Adipocyte (in vitro differentiated cells): ENCODE results near the gene MERTK.
"Not testable (repeated sequence)": the region's sequence is repeated elsewhere in the genome, so short reads cannot be mapped to it uniquely, and the experiment has no call there.

Source experiments
- DNase-seq: peaks from one replicate; pipeline ENCODE4 v3.0.0-alpha.2; 2015; ENCODE audit warnings: low read depth
- H3K27me3 ChIP-seq: replicated peaks from 2 replicates; pipeline ENCODE4 v1.7.0; 2013; ENCODE audit warnings: mild to moderate bottlenecking, low read length, moderate library complexity; ENCODE audit not compliant: control insufficient read depth, insufficient read depth
- H3K36me3 ChIP-seq: 2 replicates; pipeline ENCODE4 v1.7.0; 2013; ENCODE audit warnings: low read length, mild to moderate bottlenecking, moderate library complexity; ENCODE audit not compliant: control insufficient read depth, insufficient read depth, severe bottlenecking
- H3K4me1 ChIP-seq: 2 replicates; pipeline ENCODE4 v1.7.0; 2013; ENCODE audit warnings: mild to moderate bottlenecking, low read length, moderate library complexity; ENCODE audit not compliant: control insufficient read depth, insufficient read depth
- H3K4me3 ChIP-seq: 2 replicates; pipeline ENCODE4 v1.7.0; 2013; ENCODE audit warnings: mild to moderate bottlenecking, low read length, moderate library complexity
- H3K9ac ChIP-seq: 2 replicates; pipeline ENCODE4 v1.7.0; 2013; ENCODE audit warnings: mild to moderate bottlenecking, low read length, moderate library complexity
- H3K9me3 ChIP-seq: 2 replicates; pipeline ENCODE4 v1.7.0; 2013; ENCODE audit warnings: mild to moderate bottlenecking, low read length, moderate library complexity; ENCODE audit not compliant: control insufficient read depth

Gene MERTK

GRCh38 chr2:111898703-111899514, 502 bp downstream of the MERTK start:
- H3K36me3 ChIP-seq: no peaks in the 10 kb centered on the region
- H3K9ac ChIP-seq: no peak overlapping the region
- H3K9me3 ChIP-seq: no peaks in the 10 kb centered on the region
- peaks cover 35% of the 10 kb centered on the region for H3K27me3 ChIP-seq
- H3K4me3 ChIP-seq: peak overlapping the region; percentile 70
- peaks cover 4% of the 10 kb centered on the region for H3K4me1 ChIP-seq
- DNase-seq: peak; percentile 37

GRCh38 chr2:111900859-111901258, 2.5 kb downstream of the MERTK start:
- H3K27me3 ChIP-seq: peaks cover 23% of the 10 kb centered on the region
- no peaks in the 10 kb centered on the region for H3K9me3 ChIP-seq
- H3K9ac ChIP-seq: no peak overlapping the region
- no peak overlapping the region for H3K4me3 ChIP-seq
- peaks cover 4% of the 10 kb centered on the region for H3K4me1 ChIP-seq
- no peaks in the 10 kb centered on the region for H3K36me3 ChIP-seq
- peak; percentile 56 for DNase-seq

- Histone ChIP-seq H3K4me1 (peaks cover 4% of the 10 kb centered on the region), H3K4me3 (no peak overlapping the region), H3K9ac (no peak overlapping the region), H3K9me3 (no peaks in the 10 kb centered on the region), H3K36me3 (no peaks in the 10 kb centered on the region), H3K27me3 (peaks cover 16% of the 10 kb centered on the region)
- no peak for DNase-seq
These were observed 5.1 kb downstream of the MERTK start for GRCh38 chr2:111903516-111903915.

- no peaks in the 10 kb centered on the region for H3K9me3 ChIP-seq
- no peaks in the 10 kb centered on the region for H3K36me3 ChIP-seq
- peaks cover 16% of the 10 kb centered on the region for H3K27me3 ChIP-seq
- DNase-seq: no peak
- no peak overlapping the region for H3K4me3 ChIP-seq
- H3K9ac ChIP-seq: no peak overlapping the region
- H3K4me1 ChIP-seq: peaks cover under 1% of the 10 kb centered on the region
These were observed 5.6 kb downstream of the MERTK start for GRCh38 chr2:111903930-111904439.

- no peak overlapping the region for H3K4me3 ChIP-seq
- no peaks in the 10 kb centered on the region for H3K9me3 ChIP-seq
- no peak overlapping the region for H3K9ac ChIP-seq
- no peak for DNase-seq
- no peaks in the 10 kb centered on the region for H3K36me3 ChIP-seq
- H3K27me3 ChIP-seq: peaks cover 12% of the 10 kb centered on the region
- no peaks in the 10 kb centered on the region for H3K4me1 ChIP-seq
These were observed 6.5 kb downstream of the MERTK start for GRCh38 chr2:111904726-111905474.

GRCh38 chr2:111905475-111905869, 7.1 kb downstream of the MERTK start:
- H3K4me3 ChIP-seq, H3K9me3 ChIP-seq, H3K36me3 ChIP-seq, DNase-seq, H3K4me1 ChIP-seq, H3K9ac ChIP-seq: not testable (repeated sequence)
- H3K27me3 ChIP-seq: peaks cover 12% of the 10 kb centered on the region

GRCh38 chr2:111905990-111906735, 7.8 kb downstream of the MERTK start:
- Histone ChIP-seq H3K27me3 (peaks cover 12% of the 10 kb centered on the region), H3K4me3 (no peak overlapping the region), H3K36me3 (no peaks in the 10 kb centered on the region), H3K9ac (no peak overlapping the region), H3K9me3 (no peaks in the 10 kb centered on the region), H3K4me1 (no peaks in the 10 kb centered on the region)
- DNase-seq: peak; percentile 42

- H3K4me1 ChIP-seq: no peaks in the 10 kb centered on the region
- no peak for DNase-seq
These were observed 10.2 kb downstream of the MERTK start for GRCh38 chr2:111908578-111908977.

GRCh38 chr2:111909079-111909478, 10.7 kb downstream of the MERTK start:
- no peak overlapping the region for H3K4me3 ChIP-seq
- H3K9me3 ChIP-seq: no peaks in the 10 kb centered on the region
- H3K9ac ChIP-seq: no peak overlapping the region
- DNase-seq: no peak
- no peaks in the 10 kb centered on the region for H3K4me1 ChIP-seq
- H3K36me3 ChIP-seq: no peaks in the 10 kb centered on the region
- H3K27me3 ChIP-seq: no peaks in the 10 kb centered on the region

More at GRCh38 chr2:111908578-111908977, 10.2 kb downstream of the MERTK start:
- Histone ChIP-seq H3K9ac (no peak overlapping the region), H3K9me3 (no peaks in the 10 kb centered on the region), H3K36me3 (no peaks in the 10 kb centered on the region), H3K27me3 (peaks cover 4% of the 10 kb centered on the region), H3K4me3 (no peak overlapping the region)

GRCh38 chr2:111909997-111910396, 11.6 kb downstream of the MERTK start:
- not testable (repeated sequence) for H3K4me3 ChIP-seq, H3K9me3 ChIP-seq, H3K27me3 ChIP-seq, H3K36me3 ChIP-seq, DNase-seq, H3K9ac ChIP-seq, H3K4me1 ChIP-seq
